Panc1 (cell line): ENCODE results near the gene GPR142. TPM values are rescaled to one million over a fixed set of nuclear protein-coding genes. Genes with fewer than 3 reads are reported as not detected.

Experiments
- ATAC-seq: fragments of 200-7000 bp; cut with Tn5 transposase; 2 replicates; pipeline ENCODE4 v1.9.1; 2020; ENCODE audit warnings: mild to moderate bottlenecking, moderate library complexity
- BruUV-seq: library from RNA; stranded (reverse); fragments of 400-500 nt; replicated peaks from 2 replicates; lab custom pipeline; 2021; lab: Mats Ljungman, UMichigan
- CTCF ChIA-PET: fragments of 300-600 bp; sonication (Branson Sonifier 250); formaldehyde crosslinking; loops from one replicate; lab custom pipeline; 2022; ENCODE audit warnings: antibody characterized with exemption; lab: Charles Lee
- POLR2A ChIA-PET: fragments of 300-600 bp; sonication (Branson Sonifier 250); formaldehyde crosslinking; loops from one replicate; lab custom pipeline; 2022; ENCODE audit warnings: antibody characterized with exemption; lab: Charles Lee
- DNase-seq: peaks from one replicate; pipeline ENCODE4 v3.0.0-alpha.2; 2010; ENCODE audit warnings: low read depth, low spot score
- H3K27ac ChIP-seq: 2 replicates; pipeline ENCODE4 v1.5.1; 2011; ENCODE audit warnings: mild to moderate bottlenecking, low read length, inconsistent platforms
- H3K27me3 ChIP-seq: fragments of 200-500 bp; sonication (Bioruptor generic); 2 replicates; pipeline ENCODE4 v1.6.0; 2014; ENCODE audit warnings: low read length, inconsistent platforms; ENCODE audit not compliant: control insufficient read depth, insufficient read depth
- H3K36me3 ChIP-seq: fragments of 200-500 bp; sonication (Bioruptor generic); 2 replicates; pipeline ENCODE4 v1.5.1; 2014; ENCODE audit warnings: inconsistent platforms, mild to moderate bottlenecking, low read length, moderate library complexity; ENCODE audit not compliant: control insufficient read depth, insufficient read depth
- H3K4me1 ChIP-seq: 2 replicates; pipeline ENCODE4 v1.5.1; 2011; ENCODE audit warnings: inconsistent platforms, mild to moderate bottlenecking, low read length, moderate library complexity; ENCODE audit not compliant: control insufficient read depth, insufficient read depth
- H3K4me3 ChIP-seq, 2 experiments: 2 replicates each; pipeline ENCODE4 v1.5.1; 2011 to 2012; ENCODE audit warnings: low read depth in 2 of 2, low read length in 2 of 2, mild to moderate bottlenecking in 2 of 2, inconsistent platforms in 1 of 2, moderate library complexity in 1 of 2
- H3K9me3 ChIP-seq: fragments of 200-500 bp; sonication (Bioruptor generic); 2 replicates; pipeline ENCODE4 v1.5.1; 2014; ENCODE audit warnings: low read depth, mild to moderate bottlenecking, inconsistent platforms, low read length, moderate library complexity; ENCODE audit not compliant: control insufficient read depth, insufficient read depth
- CTCF ChIP-seq: fragments of 450-650 bp; IDR thresholded peaks from 2 replicates; pipeline ENCODE4 v1.5.1; 2017; ENCODE audit warnings: mild to moderate bottlenecking
- POLR2AphosphoS5 ChIP-seq: IDR thresholded peaks from 2 replicates; pipeline ENCODE4 v1.6.1; 2012; ENCODE audit warnings: mild to moderate bottlenecking, low read depth, low read length, moderate library complexity
- REST ChIP-seq, 2 experiments: IDR thresholded peaks; 2 replicates each; pipeline ENCODE4 v1.6.1; 2011 to 2012; ENCODE audit warnings: low read depth in 2 of 2, control low read depth in 1 of 2, low read length in 1 of 2, mild to moderate bottlenecking in 1 of 2, moderate library complexity in 1 of 2; ENCODE audit not compliant: insufficient read depth in 1 of 2
- SIN3A ChIP-seq: IDR thresholded peaks from 2 replicates; pipeline ENCODE4 v1.6.1; 2012; ENCODE audit warnings: low read depth, mild to moderate bottlenecking, low read length, moderate library complexity, borderline replicate concordance; ENCODE audit not compliant: insufficient read depth
- TCF7L2 ChIP-seq: IDR thresholded peaks from 2 replicates; pipeline ENCODE4 v1.6.1; 2011; ENCODE audit warnings: mild to moderate bottlenecking, low read depth, low read length, inconsistent platforms
- in situ Hi-C: cut with HindIII; loops from 2 replicates; pipeline ENCODE4 v1.10.0; 2016; ENCODE audit warnings: low sequenced_read_pairs, low pct_unique_long_range_greater_than_20kb
- intact Hi-C: fragments of 100-400 bp; cut with micrococcal nuclease; formaldehyde crosslinking; loops from one replicate; pipeline ENCODE4 v1.10.0; 2022; ENCODE audit not compliant: unreplicated experiment
- total RNA-seq: library from RNA; stranded (reverse); gene quantifications from one replicate; pipeline ENCODE4 v1.2.1, GENCODE V29; 2021; ENCODE audit not compliant: unreplicated experiment

GPR142 gene
- total RNA-seq, 1 experiment from 2014 or later: not detected

- no peak for ATAC-seq
- no TSS peak for BruUV-seq
- H3K4me3 ChIP-seq: no peak overlapping the region
- TF ChIP-seq TCF7L2 (no peak), POLR2AphosphoS5 (no peak), REST (IDR thresholded peaks at IDR 0.05; ENCODE audit: insufficient read depth in 1 of 2, low read depth in 2 of 2, low read length in 1 of 2) (no peak), CTCF (no peak), SIN3A (no peak)
- in situ Hi-C loops (no loop called here), intact Hi-C loops (no loop called here)
- no peak for DNase-seq
- no peaks in the 10 kb centered on the region for H3K36me3 ChIP-seq
- H3K4me1 ChIP-seq: no peaks in the 10 kb centered on the region
- no peak overlapping the region for H3K27ac ChIP-seq
- H3K27me3 ChIP-seq: no peaks in the 10 kb centered on the region
- no peaks in the 10 kb centered on the region for H3K9me3 ChIP-seq
- CTCF ChIA-PET: interaction anchor here (0.6 to 1.9 kb wide), 3 partner anchors 56 to 96 kb away, joined by 4 to 9 read pairs (median 6); no protein-coding TSS in a partner anchor
- POLR2A ChIA-PET: no interaction called here
Measured at GRCh38 chr17:74362069-74362405, 5.3 kb upstream of the GPR142 start.

GRCh38 chr17:74362810-74363498 lies 4.4 kb upstream of the GPR142 start:
- in situ Hi-C loops: no loop called here
- BruUV-seq: no TSS peak
- H3K4me1 ChIP-seq: no peaks in the 10 kb centered on the region
- H3K4me3 ChIP-seq: no peak overlapping the region
- ChIA-PET CTCF (interaction anchor here (0.5 to 1.4 kb wide), 8 partner anchors 8 to 420 kb away, joined by 3 to 7 read pairs (median 4); no protein-coding TSS in a partner anchor), POLR2A (no interaction called here)
- TF ChIP-seq SIN3A: no peak
- no peak for TF ChIP-seq TCF7L2
- no peak for TF ChIP-seq CTCF
- no peak for TF ChIP-seq REST (IDR thresholded peaks at IDR 0.05; ENCODE audit: insufficient read depth in 1 of 2, low read depth in 2 of 2, low read length in 1 of 2)
- TF ChIP-seq POLR2AphosphoS5: no peak
- H3K27ac ChIP-seq: no peak overlapping the region
- DNase-seq: no peak
- H3K27me3 ChIP-seq: no peaks in the 10 kb centered on the region
- no peaks in the 10 kb centered on the region for H3K9me3 ChIP-seq
- no peak for ATAC-seq
- intact Hi-C loops: no loop called here
- H3K36me3 ChIP-seq: no peaks in the 10 kb centered on the region
